Measurements from ENCODE around the gene PHGDH.

Gene PHGDH
- 1.0 to 74.1 (median 16.0) reads per million in 9 experiments for total RNA-seq

- ATAC-seq (replicated peaks) (peak; percentile 61), DNase-seq (peak in 1 of 3 experiments; percentile 3)
- H3K27ac Mint-ChIP-seq: no peak within 1 kb of the TSS
- H3K36me3 Mint-ChIP-seq (ENCODE audit: insufficient read depth): no peaks in the 10 kb centered on the region
- peaks cover 8 to 75% of the 10 kb centered on the region in 2 donors for H3K27me3 Mint-ChIP-seq
- H3K4me3 Mint-ChIP-seq: peak within 1 kb of the TSS; percentile 77 to 89
- H3K9me3 Mint-ChIP-seq: no peaks in the 10 kb centered on the region
- peaks cover 10 to 20% of the 10 kb centered on the region in 2 donors for H3K4me1 Mint-ChIP-seq (ENCODE audit: low read depth in 2 of 2)
Measured at GRCh38 chr1:119711804-119712341, at the start of gene PHGDH. Gene PHGDH (plus strand): TSS chr1:119711934. CDS start chr1:119712023, 89 bp downstream.

GRCh38 chr1:119662034-119662437, 49.7 kb upstream of the PHGDH start:
- H3K9me3 Mint-ChIP-seq: no peaks in the 10 kb centered on the region
- H3K4me1 Mint-ChIP-seq (ENCODE audit: low read depth in 2 of 2): no peaks in the 10 kb centered on the region
- no peaks in the 10 kb centered on the region for H3K36me3 Mint-ChIP-seq (ENCODE audit: insufficient read depth)
- H3K27ac Mint-ChIP-seq: no peak overlapping the region
- H3K4me3 Mint-ChIP-seq: no peak overlapping the region
- ATAC-seq (replicated peaks): no peak
- peaks cover 35 to 40% of the 10 kb centered on the region in 2 donors for H3K27me3 Mint-ChIP-seq
- no peak for DNase-seq

- H3K27me3 Mint-ChIP-seq: peaks cover 35 to 40% of the 10 kb centered on the region in 2 donors
- no peaks in the 10 kb centered on the region for H3K36me3 Mint-ChIP-seq (ENCODE audit: insufficient read depth)
- H3K27ac Mint-ChIP-seq: no peak overlapping the region
- ATAC-seq (replicated peaks) (no peak), DNase-seq (no peak)
- no peaks in the 10 kb centered on the region for H3K4me1 Mint-ChIP-seq (ENCODE audit: low read depth in 2 of 2)
- H3K4me3 Mint-ChIP-seq: no peak overlapping the region
- no peaks in the 10 kb centered on the region for H3K9me3 Mint-ChIP-seq
Measured at GRCh38 chr1:119664067-119664466, 47.7 kb upstream of the PHGDH start.

- no peak overlapping the region for H3K27ac Mint-ChIP-seq
- DNase-seq (no peak), ATAC-seq (replicated peaks) (no peak)
- no peaks in the 10 kb centered on the region for H3K4me1 Mint-ChIP-seq (ENCODE audit: low read depth in 2 of 2)
- H3K9me3 Mint-ChIP-seq: no peaks in the 10 kb centered on the region
- peaks cover 7 to 11% of the 10 kb centered on the region in 2 donors for H3K27me3 Mint-ChIP-seq
- H3K4me3 Mint-ChIP-seq: no peak overlapping the region
- peaks cover 2% of the 10 kb centered on the region for H3K36me3 Mint-ChIP-seq (ENCODE audit: insufficient read depth)
Measured at GRCh38 chr1:119667173-119667572, 44.6 kb upstream of the PHGDH start.

- ATAC-seq (replicated peaks) (no peak), DNase-seq (no peak)
- Mint-ChIP-seq H3K27ac (no peak overlapping the region), H3K4me1 (ENCODE audit: low read depth in 2 of 2) (peaks cover 1 to 5% of the 10 kb centered on the region in 2 donors), H3K36me3 (ENCODE audit: insufficient read depth) (peaks cover 2% of the 10 kb centered on the region), H3K9me3 (no peaks in the 10 kb centered on the region), H3K27me3 (peaks cover 11 to 23% of the 10 kb centered on the region in 2 donors), H3K4me3 (no peak overlapping the region)
Measured at GRCh38 chr1:119670898-119671297, 40.8 kb upstream of the PHGDH start.

GRCh38 chr1:119673171-119673940, 38.4 kb upstream of the PHGDH start:
- no peak for DNase-seq
- Mint-ChIP-seq H3K36me3 (ENCODE audit: insufficient read depth) (peaks cover 2% of the 10 kb centered on the region), H3K4me3 (no peak overlapping the region), H3K4me1 (ENCODE audit: low read depth in 2 of 2) (peaks cover 1 to 5% of the 10 kb centered on the region in 2 donors), H3K9me3 (no peaks in the 10 kb centered on the region), H3K27ac (no peak overlapping the region), H3K27me3 (peaks cover 15 to 31% of the 10 kb centered on the region in 2 donors)
- ATAC-seq (replicated peaks): no peak

- H3K27me3 Mint-ChIP-seq: peaks cover 23 to 36% of the 10 kb centered on the region in 2 donors
- H3K4me3 Mint-ChIP-seq: no peak overlapping the region
- H3K4me1 Mint-ChIP-seq (ENCODE audit: low read depth in 2 of 2): peaks cover 1 to 5% of the 10 kb centered on the region in 2 donors
- ATAC-seq (replicated peaks) (no peak), DNase-seq (no peak)
- no peak overlapping the region for H3K27ac Mint-ChIP-seq
- H3K36me3 Mint-ChIP-seq (ENCODE audit: insufficient read depth): peaks cover 2% of the 10 kb centered on the region
- no peaks in the 10 kb centered on the region for H3K9me3 Mint-ChIP-seq
Measured at GRCh38 chr1:119674111-119674526, 37.6 kb upstream of the PHGDH start.

- DNase-seq (peak in 2 of 3 experiments; percentile 2 to 12), ATAC-seq (replicated peaks) (peak; percentile 68)
- Mint-ChIP-seq H3K27me3 (peaks cover 28 to 44% of the 10 kb centered on the region in 2 donors), H3K27ac (no peak overlapping the region), H3K36me3 (ENCODE audit: insufficient read depth) (peaks cover 2% of the 10 kb centered on the region), H3K9me3 (no peaks in the 10 kb centered on the region), H3K4me3 (peak overlapping the region in 1 of 2 donors; percentile 60), H3K4me1 (ENCODE audit: low read depth in 2 of 2) (peaks cover 1 to 5% of the 10 kb centered on the region in 2 donors)
Measured at GRCh38 chr1:119674835-119675289, 36.9 kb upstream of the PHGDH start.

- Mint-ChIP-seq H3K27me3 (peaks cover 29 to 47% of the 10 kb centered on the region in 2 donors), H3K27ac (no peak overlapping the region), H3K36me3 (ENCODE audit: insufficient read depth) (no peaks in the 10 kb centered on the region), H3K9me3 (no peaks in the 10 kb centered on the region), H3K4me1 (ENCODE audit: low read depth in 2 of 2) (peaks cover 1 to 5% of the 10 kb centered on the region in 2 donors), H3K4me3 (peak overlapping the region; percentile 43 to 60)
- ATAC-seq (replicated peaks) (peak; percentile 42), DNase-seq (peak; percentile 20 to 45 (median 30))
Measured at GRCh38 chr1:119675349-119676345, 36.1 kb upstream of the PHGDH start.

GRCh38 chr1:119676571-119677206, 35.0 kb upstream of the PHGDH start:
- Mint-ChIP-seq H3K4me3 (no peak overlapping the region), H3K4me1 (ENCODE audit: low read depth in 2 of 2) (peaks cover 1 to 5% of the 10 kb centered on the region in 2 donors), H3K9me3 (no peaks in the 10 kb centered on the region), H3K27ac (no peak overlapping the region), H3K36me3 (ENCODE audit: insufficient read depth) (no peaks in the 10 kb centered on the region), H3K27me3 (peaks cover 29 to 47% of the 10 kb centered on the region in 2 donors)
- DNase-seq: no peak
- ATAC-seq (replicated peaks): no peak

- Mint-ChIP-seq H3K27ac (no peak overlapping the region), H3K4me3 (no peak overlapping the region), H3K9me3 (no peaks in the 10 kb centered on the region), H3K4me1 (ENCODE audit: low read depth in 2 of 2) (peaks cover 1 to 5% of the 10 kb centered on the region in 2 donors), H3K36me3 (ENCODE audit: insufficient read depth) (no peaks in the 10 kb centered on the region), H3K27me3 (peaks cover 23 to 38% of the 10 kb centered on the region in 2 donors)
- ATAC-seq (replicated peaks): no peak
- DNase-seq: no peak
Measured at GRCh38 chr1:119679223-119679622, 32.5 kb upstream of the PHGDH start.

- ATAC-seq (replicated peaks) (no peak), DNase-seq (no peak)
- Mint-ChIP-seq H3K27me3 (peaks cover 18 to 33% of the 10 kb centered on the region in 2 donors), H3K4me1 (ENCODE audit: low read depth in 2 of 2) (peaks cover 1 to 5% of the 10 kb centered on the region in 2 donors), H3K4me3 (no peak overlapping the region), H3K9me3 (no peaks in the 10 kb centered on the region), H3K27ac (no peak overlapping the region), H3K36me3 (ENCODE audit: insufficient read depth) (no peaks in the 10 kb centered on the region)
Measured at GRCh38 chr1:119680193-119680592, 31.5 kb upstream of the PHGDH start.

All from effector memory CD8-positive, alpha-beta T cell (primary cell).